Sigmoid colon (tissue), 7 donors: Measurements from ENCODE around the gene KRT17. TPM values are rescaled to one million over a fixed set of nuclear protein-coding genes. Genes with fewer than 3 reads are reported as not detected.
"Not testable (repeated sequence)": the region's sequence is repeated elsewhere in the genome, so short reads cannot be mapped to it uniquely, and the experiment has no call there.

Source experiments
- DNase-seq: peaks from one replicate; pipeline ENCODE4 v3.0.0-alpha.2; 2019
- H3K27ac ChIP-seq, 4 donors: fragments of 200-600 bp; sonication (generic); one replicate each; pipeline ENCODE4 v1.5.1; 2016 to 2019; ENCODE audit warnings: mild to moderate bottlenecking in 1 of 4
- H3K27me3 ChIP-seq, 3 donors: fragments of 200-600 bp; sonication (generic); one replicate each; pipeline ENCODE4 v1.5.1; 2019; ENCODE audit warnings: mild to moderate bottlenecking in 1 of 3
- H3K36me3 ChIP-seq, 4 donors: fragments of 200-600 bp; sonication (generic); one replicate each; pipeline ENCODE4 v1.5.1; 2016 to 2019
- H3K4me1 ChIP-seq, 4 donors: fragments of 200-600 bp; sonication (generic); one replicate each; pipeline ENCODE4 v1.5.1; 2017 to 2019
- H3K4me3 ChIP-seq, 4 donors: fragments of 200-600 bp; sonication (generic); one replicate each; pipeline ENCODE4 v1.5.1; 2017 to 2019; ENCODE audit warnings: mild to moderate bottlenecking in 2 of 4, moderate library complexity in 1 of 4
- H3K9me3 ChIP-seq, 4 donors: fragments of 200-600 bp in 3 of 4; sonication (generic) in 3 of 4; one replicate each; pipeline versions ENCODE4 v1.5.1 to v1.6.1; 2013 to 2019
- CTCF ChIP-seq, 4 experiments: fragments of 450-650 bp in 3 of 4; fragments of 200-600 bp in 1 of 4; IDR thresholded peaks; one replicate each; pipeline ENCODE4 v1.5.1; 2016 to 2019; ENCODE audit warnings: antibody characterized with exemption in 4 of 4, mild to moderate bottlenecking in 3 of 4, moderate library complexity in 2 of 4
- EP300 ChIP-seq, 4 donors: sonication (generic); formaldehyde crosslinking; IDR thresholded peaks; one replicate each; pipeline ENCODE4 v1.6.1; 2017; ENCODE audit warnings: antibody characterized with exemption in 4 of 4
- POLR2A ChIP-seq, 2 donors: fragments of 450-650 bp; IDR thresholded peaks; one replicate each; pipeline ENCODE4 v1.6.1; 2016; ENCODE audit warnings: antibody characterized with exemption in 2 of 2, mild to moderate bottlenecking in 2 of 2, moderate library complexity in 2 of 2
- POLR2AphosphoS5 ChIP-seq, 4 donors: sonication (generic); formaldehyde crosslinking; IDR thresholded peaks; one replicate each; pipeline ENCODE4 v1.6.1; 2017; ENCODE audit warnings: antibody characterized with exemption in 4 of 4
- WGBS, 2 donors: extraction: QIAGEN DNeasy Blood & Tissue Kit; methylation state at CpG; one replicate each; pipeline ENCODE4 v1.1.7; 2013; 5-methylcytosine and 5-hydroxymethylcytosine counted together
- intact Hi-C: fragments of 100-400 bp; cut with DNase I; formaldehyde crosslinking; loops from one replicate; pipeline ENCODE4 v1.15.1; 2023
- polyA plus RNA-seq, 3 donors: library from polyadenylated mRNA; stranded (reverse); fragments of 200-250 nt; gene quantifications; one replicate each; pipeline ENCODE4 v1.2.3, GENCODE V29; 2013
- total RNA-seq, 4 donors: library from RNA; depleted of rRNA; stranded (reverse); fragments of >200 nt; gene quantifications; one replicate each; pipeline ENCODE4 v1.1.0, GENCODE V29; 2016
- donor health status: healthy with polysubstance abuse.
- donor health status: Bipolar disorder and iron deficiency.
- donor health status: healthy.

The KRT17 gene
- total and polyA plus RNA-seq, 7 donors: 0.17 to 5.3 (median 1.2) TPM; not detected in 4

GRCh38 chr17:41619036-41619926 is 5.1 kb downstream of the KRT17 start:
- TF ChIP-seq POLR2AphosphoS5 (IDR thresholded peaks at IDR 0.05) (no peak), POLR2A (IDR thresholded peaks at IDR 0.05) (no peak), CTCF (IDR thresholded peaks at IDR 0.05) (no peak), EP300 (IDR thresholded peaks at IDR 0.05) (no peak)

GRCh38 chr17:41618341-41619035 is 5.9 kb downstream of the KRT17 start:
- Histone ChIP-seq H3K4me3 (no peak overlapping the region), H3K27ac (no peak overlapping the region), H3K27me3 (peaks cover 0 to 17% (median 0%) of the 10 kb centered on the region in 3 donors), H3K4me1 (no peaks in the 10 kb centered on the region), H3K9me3 (no peaks in the 10 kb centered on the region), H3K36me3 (no peaks in the 10 kb centered on the region)
- no peak for TF ChIP-seq EP300 (IDR thresholded peaks at IDR 0.05)
- no peak for TF ChIP-seq POLR2AphosphoS5 (IDR thresholded peaks at IDR 0.05)
- no peak for TF ChIP-seq CTCF (IDR thresholded peaks at IDR 0.05)
- no peak for TF ChIP-seq POLR2A (IDR thresholded peaks at IDR 0.05)
- intact Hi-C loops: no loop called here
- DNase-seq: peak; percentile 50
- WGBS, 2 donors: 43 to 64% methylated on average over 13 of the region's 13 CpGs

More at GRCh38 chr17:41619036-41619926, 5.1 kb downstream of the KRT17 start:
- Histone ChIP-seq H3K9me3 (no peaks in the 10 kb centered on the region), H3K27ac (no peak overlapping the region), H3K4me3 (no peak overlapping the region), H3K27me3 (peaks cover 0 to 20% (median 0%) of the 10 kb centered on the region in 3 donors), H3K4me1 (no peaks in the 10 kb centered on the region), H3K36me3 (no peaks in the 10 kb centered on the region)
- WGBS, 2 donors: 68 to 80% methylated on average over 18 to 20 of the region's 20 CpGs
- peak; percentile 40 for DNase-seq
- intact Hi-C loops: no loop called here

DNA sequence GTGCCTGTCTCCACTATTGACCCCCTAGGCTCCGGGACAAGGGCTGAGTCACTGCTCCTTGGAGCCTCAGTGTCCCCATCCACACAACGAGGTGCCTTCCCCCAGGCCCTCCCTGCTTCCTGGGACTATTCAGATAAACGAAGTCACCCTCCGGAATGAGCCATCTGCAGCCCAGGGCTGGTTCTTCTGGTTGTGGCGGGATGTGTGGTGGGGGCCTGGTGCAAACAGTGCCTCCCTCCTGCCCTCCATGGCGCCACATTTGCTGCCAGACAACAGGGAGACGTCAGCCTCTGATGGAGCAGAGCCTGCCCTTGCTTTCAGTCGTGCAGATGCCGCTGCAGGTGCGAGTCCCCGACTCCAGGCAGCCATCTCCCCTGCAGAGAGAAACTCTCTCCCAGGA is 6.7 kb downstream of the KRT17 start:
- no peak for TF ChIP-seq EP300 (IDR thresholded peaks at IDR 0.05)
- no peak for TF ChIP-seq POLR2AphosphoS5 (IDR thresholded peaks at IDR 0.05)
- TF ChIP-seq CTCF (IDR thresholded peaks at IDR 0.05): no peak
- TF ChIP-seq POLR2A (IDR thresholded peaks at IDR 0.05): no peak
- Histone ChIP-seq H3K4me1 (no peaks in the 10 kb centered on the region), H3K27ac (no peak overlapping the region), H3K36me3 (no peaks in the 10 kb centered on the region), H3K4me3 (no peak overlapping the region), H3K9me3 (no peaks in the 10 kb centered on the region), H3K27me3 (peaks cover 0 to 17% (median 0%) of the 10 kb centered on the region in 3 donors)
- intact Hi-C loops: no loop called here
- 54 to 70% methylated on average over 11 of the region's 11 CpGs for WGBS, 2 donors
- DNase-seq: peak; percentile 46

GRCh38 chr17:41617136-41617535 is 7.2 kb downstream of the KRT17 start:
- no peak for TF ChIP-seq POLR2AphosphoS5 (IDR thresholded peaks at IDR 0.05)
- no peak for TF ChIP-seq CTCF (IDR thresholded peaks at IDR 0.05)
- no peak for TF ChIP-seq EP300 (IDR thresholded peaks at IDR 0.05)
- no peak for TF ChIP-seq POLR2A (IDR thresholded peaks at IDR 0.05)
- Histone ChIP-seq H3K27ac (no peak overlapping the region), H3K9me3 (no peaks in the 10 kb centered on the region), H3K4me1 (no peaks in the 10 kb centered on the region), H3K36me3 (no peaks in the 10 kb centered on the region), H3K4me3 (no peak overlapping the region), H3K27me3 (peaks cover 0 to 17% (median 0%) of the 10 kb centered on the region in 3 donors)
- intact Hi-C loops: no loop called here
- 81 to 91% methylated on average over 3 of the region's 3 CpGs for WGBS, 2 donors
- peak; percentile 40 for DNase-seq

DNA sequence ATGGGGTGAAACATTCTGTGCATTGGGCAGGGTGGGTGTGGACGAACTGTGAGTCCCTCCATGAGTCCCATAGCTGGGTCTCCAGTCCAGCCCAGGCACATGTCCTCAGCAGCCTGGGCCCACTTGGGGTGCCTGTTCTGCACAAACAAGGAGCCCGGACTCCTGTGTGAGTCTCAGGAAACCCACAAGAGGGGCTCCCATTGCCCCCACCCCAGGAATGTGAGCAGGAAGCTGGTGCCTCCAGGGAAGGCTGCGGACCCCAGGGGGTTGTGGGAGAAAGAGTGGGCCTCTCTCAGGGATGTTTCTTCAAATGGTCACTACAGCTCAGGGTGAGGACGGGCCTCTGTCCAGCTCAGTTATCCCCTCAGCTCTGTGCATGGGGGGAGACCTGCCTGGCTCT is 7.9 kb downstream of the KRT17 start:
- intact Hi-C loops, H3K27ac ChIP-seq, H3K9me3 ChIP-seq, H3K4me1 ChIP-seq, H3K4me3 ChIP-seq, H3K36me3 ChIP-seq: not testable (repeated sequence)
- DNase-seq: peak; percentile 49
- peaks cover 0 to 17% (median 0%) of the 10 kb centered on the region in 3 donors for H3K27me3 ChIP-seq
- 80 to 82% methylated on average over 4 of the region's 4 CpGs for WGBS, 2 donors
